Measurements from ENCODE around the gene C3orf70.

Gene C3orf70

DNA sequence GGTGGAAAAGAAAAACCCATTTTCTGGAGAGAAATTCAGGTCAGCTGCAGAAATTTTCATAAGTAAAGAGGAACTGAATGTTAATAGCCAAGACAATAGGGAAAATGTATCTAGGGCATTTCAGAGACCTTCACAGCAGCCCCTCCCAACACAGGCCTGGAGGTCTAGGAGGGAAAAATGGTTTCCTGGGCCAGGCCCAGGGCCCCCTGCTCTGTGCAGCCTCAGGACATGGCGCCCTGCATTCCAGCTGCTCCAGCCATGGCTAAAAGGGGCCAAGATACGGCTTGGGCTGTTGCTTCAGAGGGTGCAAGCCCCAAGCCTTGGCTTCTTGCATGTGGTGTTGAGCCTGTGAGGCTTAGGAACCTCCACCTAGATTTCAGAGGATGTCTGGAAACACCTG, 92.2 kb downstream of the C3orf70 start:
- Histone ChIP-seq H3K27ac (ENCODE audit: extremely low read depth, low read depth, low read length) (no peak overlapping the region), H3K4me1 (ENCODE audit: control insufficient read depth, insufficient read depth, low read length) (no peaks in the 10 kb centered on the region), H3K4me3 (ENCODE audit: low read depth, low read length) (no peak overlapping the region), H3K36me3 (ENCODE audit: control insufficient read depth in 2 of 2, insufficient read depth in 1 of 2, low read length in 2 of 2) (no peaks in the 10 kb centered on the region), H3K9me3 (ENCODE audit: control insufficient read depth, insufficient read depth, low read depth, low read length) (no peaks in the 10 kb centered on the region)
- TF ChIP-seq ZNF585B (tag by site-specific recombination; IDR thresholded peaks at IDR 0.05) (peak; percentile 93), ZNF311 (tag by site-specific recombination; IDR thresholded peaks at IDR 0.05; ENCODE audit: borderline replicate concordance) (no peak)
- TF ChIP-seq, protein P1, sequence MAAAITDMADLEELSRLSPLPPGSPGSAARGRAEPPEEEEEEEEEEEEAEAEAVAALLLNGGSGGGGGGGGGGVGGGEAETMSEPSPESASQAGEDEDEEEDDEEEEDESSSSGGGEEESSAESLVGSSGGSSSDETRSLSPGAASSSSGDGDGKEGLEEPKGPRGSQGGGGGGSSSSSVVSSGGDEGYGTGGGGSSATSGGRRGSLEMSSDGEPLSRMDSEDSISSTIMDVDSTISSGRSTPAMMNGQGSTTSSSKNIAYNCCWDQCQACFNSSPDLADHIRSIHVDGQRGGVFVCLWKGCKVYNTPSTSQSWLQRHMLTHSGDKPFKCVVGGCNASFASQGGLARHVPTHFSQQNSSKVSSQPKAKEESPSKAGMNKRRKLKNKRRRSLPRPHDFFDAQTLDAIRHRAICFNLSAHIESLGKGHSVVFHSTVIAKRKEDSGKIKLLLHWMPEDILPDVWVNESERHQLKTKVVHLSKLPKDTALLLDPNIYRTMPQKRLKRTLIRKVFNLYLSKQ (tag by site-specific recombination; IDR thresholded peaks at IDR 0.05; ENCODE audit: borderline replicate concordance): no peak
- ChIA-PET POLR2A (no interaction called here), CTCF (no interaction called here)

DNA sequence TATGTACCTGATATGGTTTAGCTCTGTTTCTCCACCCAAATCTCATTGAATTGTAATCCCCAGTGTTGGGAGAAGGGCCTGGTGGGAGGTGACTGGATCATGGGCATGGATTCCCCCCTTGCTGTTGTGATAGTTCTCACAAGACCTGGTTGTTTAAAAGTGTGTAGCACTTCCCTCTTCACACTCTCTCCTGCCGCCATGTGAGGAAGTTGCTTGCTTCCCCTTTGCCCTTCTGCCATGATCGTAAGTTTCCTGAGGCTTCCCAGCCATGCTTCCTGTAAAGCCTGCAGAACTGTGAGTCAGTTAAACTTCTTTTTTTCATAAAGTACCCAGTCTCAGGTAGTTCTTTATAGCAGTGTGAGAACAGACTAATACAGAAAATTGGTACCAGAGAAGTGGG, 93.1 kb downstream of the C3orf70 start:
- no peaks in the 10 kb centered on the region for H3K36me3 ChIP-seq (ENCODE audit: control insufficient read depth in 2 of 2, insufficient read depth in 1 of 2, low read length in 2 of 2)
- no peaks in the 10 kb centered on the region for H3K9me3 ChIP-seq (ENCODE audit: control insufficient read depth, insufficient read depth, low read depth, low read length)
- ChIA-PET POLR2A (no interaction called here), CTCF (no interaction called here)
- TF ChIP-seq HOXD13 (CRISPR knock-in tag; IDR thresholded peaks at IDR 0.05; ENCODE audit: borderline replicate concordance): no peak
- TF ChIP-seq MYNN (tag by site-specific recombination; IDR thresholded peaks at IDR 0.05; ENCODE audit: borderline replicate concordance): no peak
- no peak overlapping the region for H3K27ac ChIP-seq (ENCODE audit: extremely low read depth, low read depth, low read length)
- H3K4me3 ChIP-seq (ENCODE audit: low read depth, low read length): no peak overlapping the region
- H3K4me1 ChIP-seq (ENCODE audit: control insufficient read depth, insufficient read depth, low read length): no peaks in the 10 kb centered on the region

DNA sequence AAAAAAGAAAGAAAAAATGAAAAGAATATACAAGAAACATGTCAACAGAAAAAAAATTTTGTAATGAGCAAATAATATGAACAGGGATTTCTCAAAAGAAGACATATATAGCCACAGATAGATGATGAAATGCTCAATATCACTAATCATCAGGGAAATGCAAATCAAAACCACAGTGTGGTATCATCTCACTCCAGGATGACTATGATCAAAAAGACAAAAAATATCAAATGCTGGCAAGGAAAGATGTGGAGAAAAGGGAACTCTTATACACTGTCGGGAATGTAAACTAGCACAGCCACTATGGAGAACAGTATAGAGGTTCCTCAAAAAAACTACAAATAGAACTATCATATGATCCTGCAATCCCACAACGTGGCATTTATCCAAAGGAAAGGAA, 94.1 kb downstream of the C3orf70 start:
- H3K9me3 ChIP-seq (ENCODE audit: control insufficient read depth, insufficient read depth, low read depth, low read length): no peaks in the 10 kb centered on the region
- H3K27ac ChIP-seq (ENCODE audit: extremely low read depth, low read depth, low read length): no peak overlapping the region
- TF ChIP-seq ZNF747 (tag by site-specific recombination; IDR thresholded peaks at IDR 0.05): no peak
- no peak for TF ChIP-seq SETDB1 (IDR thresholded peaks at IDR 0.05; ENCODE audit: insufficient read length, low read length)
- no peak for TF ChIP-seq ZNF132 (tag by site-specific recombination; IDR thresholded peaks at IDR 0.05; ENCODE audit: borderline replicate concordance)
- no peak for TF ChIP-seq ZNF274 (IDR thresholded peaks at IDR 0.05; ENCODE audit: low read length)
- TF ChIP-seq ZNF274 (tag by site-specific recombination; IDR thresholded peaks at IDR 0.05; ENCODE audit: borderline replicate concordance): no peak
- no peak for TF ChIP-seq ZNF350 (tag by site-specific recombination; IDR thresholded peaks at IDR 0.05)
- TF ChIP-seq ZBTB21 (tag by site-specific recombination; IDR thresholded peaks at IDR 0.05): no peak
- no peak for TF ChIP-seq RBAK (tag by site-specific recombination; IDR thresholded peaks at IDR 0.05)
- TF ChIP-seq, protein P2, sequence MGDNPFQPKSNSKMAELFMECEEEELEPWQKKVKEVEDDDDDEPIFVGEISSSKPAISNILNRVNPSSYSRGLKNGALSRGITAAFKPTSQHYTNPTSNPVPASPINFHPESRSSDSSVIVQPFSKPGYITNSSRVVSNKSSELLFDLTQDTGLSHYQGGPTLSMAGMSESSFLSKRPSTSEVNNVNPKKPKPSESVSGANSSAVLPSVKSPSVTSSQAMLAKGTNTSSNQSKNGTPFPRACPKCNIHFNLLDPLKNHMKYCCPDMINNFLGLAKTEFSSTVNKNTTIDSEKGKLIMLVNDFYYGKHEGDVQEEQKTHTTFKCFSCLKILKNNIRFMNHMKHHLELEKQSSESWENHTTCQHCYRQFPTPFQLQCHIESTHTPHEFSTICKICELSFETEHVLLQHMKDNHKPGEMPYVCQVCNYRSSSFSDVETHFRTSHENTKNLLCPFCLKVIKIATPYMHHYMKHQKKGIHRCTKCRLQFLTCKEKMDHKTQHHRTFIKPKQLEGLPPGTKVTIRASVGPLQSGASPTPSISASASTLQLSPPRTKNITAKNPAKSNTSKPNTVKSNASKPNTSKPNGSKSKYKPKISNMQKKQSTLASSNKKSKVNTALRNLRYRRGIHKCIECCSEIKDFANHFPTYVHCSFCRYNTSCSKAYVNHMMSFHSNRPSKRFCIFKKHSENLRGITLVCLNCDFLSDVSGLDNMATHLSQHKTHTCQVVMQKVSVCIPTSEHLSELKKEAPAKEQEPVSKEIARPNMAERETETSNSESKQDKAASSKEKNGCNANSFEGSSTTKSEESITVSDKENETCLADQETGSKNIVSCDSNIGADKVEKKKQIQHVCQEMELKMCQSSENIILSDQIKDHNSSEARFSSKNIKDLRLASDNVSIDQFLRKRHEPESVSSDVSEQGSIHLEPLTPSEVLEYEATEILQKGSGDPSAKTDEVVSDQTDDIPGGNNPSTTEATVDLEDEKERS (tag by site-specific recombination; IDR thresholded peaks at IDR 0.05): no peak
- TF ChIP-seq, protein P3, sequence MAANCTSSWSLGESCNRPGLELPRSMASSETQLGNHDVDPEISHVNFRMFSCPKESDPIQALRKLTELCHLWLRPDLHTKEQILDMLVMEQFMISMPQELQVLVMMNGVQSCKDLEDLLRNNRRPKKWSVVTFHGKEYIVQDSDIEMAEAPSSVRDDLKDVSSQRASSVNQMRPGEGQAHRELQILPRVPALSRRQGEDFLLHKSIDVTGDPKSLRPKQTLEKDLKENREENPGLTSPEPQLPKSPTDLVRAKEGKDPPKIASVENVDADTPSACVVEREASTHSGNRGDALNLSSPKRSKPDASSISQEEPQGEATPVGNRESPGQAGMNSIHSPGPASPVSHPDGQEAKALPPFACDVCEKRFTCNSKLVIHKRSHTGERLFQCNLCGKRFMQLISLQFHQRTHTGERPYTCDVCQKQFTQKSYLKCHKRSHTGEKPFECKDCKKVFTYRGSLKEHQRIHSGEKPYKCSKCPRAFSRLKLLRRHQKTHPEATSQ (tag by site-specific recombination; IDR thresholded peaks at IDR 0.05): no peak
- TF ChIP-seq, protein P4, sequence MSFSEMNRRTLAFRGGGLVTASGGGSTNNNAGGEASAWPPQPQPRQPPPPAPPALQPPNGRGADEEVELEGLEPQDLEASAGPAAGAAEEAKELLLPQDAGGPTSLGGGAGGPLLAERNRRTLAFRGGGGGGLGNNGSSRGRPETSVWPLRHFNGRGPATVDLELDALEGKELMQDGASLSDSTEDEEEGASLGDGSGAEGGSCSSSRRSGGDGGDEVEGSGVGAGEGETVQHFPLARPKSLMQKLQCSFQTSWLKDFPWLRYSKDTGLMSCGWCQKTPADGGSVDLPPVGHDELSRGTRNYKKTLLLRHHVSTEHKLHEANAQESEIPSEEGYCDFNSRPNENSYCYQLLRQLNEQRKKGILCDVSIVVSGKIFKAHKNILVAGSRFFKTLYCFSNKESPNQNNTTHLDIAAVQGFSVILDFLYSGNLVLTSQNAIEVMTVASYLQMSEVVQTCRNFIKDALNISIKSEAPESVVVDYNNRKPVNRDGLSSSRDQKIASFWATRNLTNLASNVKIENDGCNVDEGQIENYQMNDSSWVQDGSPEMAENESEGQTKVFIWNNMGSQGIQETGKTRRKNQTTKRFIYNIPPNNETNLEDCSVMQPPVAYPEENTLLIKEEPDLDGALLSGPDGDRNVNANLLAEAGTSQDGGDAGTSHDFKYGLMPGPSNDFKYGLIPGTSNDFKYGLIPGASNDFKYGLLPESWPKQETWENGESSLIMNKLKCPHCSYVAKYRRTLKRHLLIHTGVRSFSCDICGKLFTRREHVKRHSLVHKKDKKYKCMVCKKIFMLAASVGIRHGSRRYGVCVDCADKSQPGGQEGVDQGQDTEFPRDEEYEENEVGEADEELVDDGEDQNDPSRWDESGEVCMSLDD (tag by site-specific recombination; IDR thresholded peaks at IDR 0.05): no peak
- TF ChIP-seq OVOL3 (tag by site-specific recombination; IDR thresholded peaks at IDR 0.05): no peak
- no peak for TF ChIP-seq ZBTB8A (tag by site-specific recombination; IDR thresholded peaks at IDR 0.05)
- ChIA-PET POLR2A (no interaction called here), CTCF (interaction anchor here (0.6 kb wide), 1 partner anchor 188 kb away, joined by 4 read pairs; no protein-coding TSS in a partner anchor)
- no peak overlapping the region for H3K4me3 ChIP-seq (ENCODE audit: low read depth, low read length)
- H3K36me3 ChIP-seq (ENCODE audit: control insufficient read depth in 2 of 2, insufficient read depth in 1 of 2, low read length in 2 of 2): no peaks in the 10 kb centered on the region; a peak in 1 of 3 replicates
- H3K4me1 ChIP-seq (ENCODE audit: control insufficient read depth, insufficient read depth, low read length): no peaks in the 10 kb centered on the region

Measured in HEK293 (cell line).